Endothelial cell of umbilical vein (primary cell): Measurements from ENCODE around the gene CERCAM. TPM values are rescaled to one million over a fixed set of nuclear protein-coding genes. Genes with fewer than 3 reads are reported as not detected.

Source experiments
- BruUV-seq: library from RNA; stranded (reverse); fragments of 400-500 nt; replicated peaks from 2 replicates; lab custom pipeline; 2021; lab: Mats Ljungman, UMichigan
- CTCF ChIA-PET: fragments of 300-600, 350-600 bp; sonication (Branson Sonifier 250); formaldehyde crosslinking; loops from one replicate; lab custom pipeline; 2021; ENCODE audit warnings: antibody characterized with exemption, inconsistent platforms; lab: Charles Lee
- POLR2A ChIA-PET: fragments of 300-600, 350-600 bp; sonication (Branson Sonifier 250); formaldehyde crosslinking; loops from one replicate; lab custom pipeline; 2021; ENCODE audit warnings: antibody characterized with exemption, inconsistent platforms; lab: Charles Lee
- DNase-seq: peaks from one replicate; pipeline ENCODE4 v3.0.0-alpha.2; 2011; ENCODE audit warnings: low read depth, low spot score
- FAIRE-seq: peaks from 2 replicates; lab custom pipeline; 2011; peaks lifted over from hg19 to GRCh38; lab: Jason Lieb, UNC
- H2AFZ ChIP-seq: 2 replicates; pipeline ENCODE4 v1.6.0; 2012; ENCODE audit warnings: low read depth, low read length, control low read depth, inconsistent platforms
- H3K27ac ChIP-seq: 2 replicates; pipeline ENCODE4 v1.5.1; 2011; ENCODE audit warnings: low read depth, mild to moderate bottlenecking, control low read depth, low read length, moderate library complexity; ENCODE audit not compliant: insufficient read depth
- H3K27me3 ChIP-seq, 2 experiments: 2 replicates each; pipeline versions ENCODE4 v1.6.0 to v1.6.1; 2011; ENCODE audit warnings: low read length in 2 of 2, mixed read lengths in 1 of 2; ENCODE audit not compliant: control insufficient read depth in 2 of 2, insufficient read depth in 2 of 2
- H3K36me3 ChIP-seq, 2 experiments: 2 replicates in 1 of 2; 3 replicates in 1 of 2; pipeline ENCODE4 v1.5.1; 2011; ENCODE audit warnings: low read length in 2 of 2, mild to moderate bottlenecking in 1 of 2, moderate library complexity in 1 of 2; ENCODE audit not compliant: control insufficient read depth in 2 of 2, insufficient read depth in 2 of 2; ENCODE audit errors: extremely low read depth in 1 of 2
- H3K4me1 ChIP-seq: 3 replicates; pipeline ENCODE4 v1.5.1; 2011; ENCODE audit warnings: mild to moderate bottlenecking, low read length; ENCODE audit not compliant: control insufficient read depth, insufficient read depth; ENCODE audit errors: extremely low read depth
- H3K4me2 ChIP-seq: 2 replicates; pipeline ENCODE4 v1.6.1; 2011; ENCODE audit warnings: low read length, control low read depth, mixed read lengths; ENCODE audit not compliant: insufficient read depth
- H3K4me3 ChIP-seq, 3 experiments: fragments of 200-600 bp in 1 of 3; sonication (generic), shearing (Covaris generic) in 1 of 3; replicated peaks in 1 of 3; 2 replicates each; pipeline ENCODE4 v1.5.1; 2011 to 2016; ENCODE audit warnings: control low read depth in 3 of 3, low read length in 3 of 3, mild to moderate bottlenecking in 2 of 3, inconsistent platforms in 1 of 3, low read depth in 1 of 3, moderate library complexity in 1 of 3; ENCODE audit not compliant: insufficient read depth in 1 of 3
- H3K79me2 ChIP-seq: 2 replicates; pipeline ENCODE4 v1.6.0; 2012; ENCODE audit warnings: low read length, inconsistent platforms; ENCODE audit not compliant: control insufficient read depth, insufficient read depth
- H3K9ac ChIP-seq: replicated peaks from 2 replicates; pipeline ENCODE3; 2011; ENCODE audit warnings: low read length, control low read depth; ENCODE audit not compliant: insufficient read depth; ENCODE audit errors: extremely low read depth
- H3K9me1 ChIP-seq: replicated peaks from 3 replicates; pipeline ENCODE4 v1.6.0; 2011; ENCODE audit warnings: mild to moderate bottlenecking, low read length; ENCODE audit not compliant: control insufficient read depth, insufficient read depth; ENCODE audit errors: extremely low read depth
- H3K9me3 ChIP-seq: replicated peaks from 2 replicates; pipeline ENCODE4 v1.5.1; 2012; ENCODE audit warnings: low read length, inconsistent platforms; ENCODE audit not compliant: control insufficient read depth, insufficient read depth
- H4K20me1 ChIP-seq: replicated peaks from 2 replicates; pipeline ENCODE3; 2011; ENCODE audit warnings: mild to moderate bottlenecking, low read length; ENCODE audit not compliant: control insufficient read depth, insufficient read depth; ENCODE audit errors: extremely low read depth
- CTCF ChIP-seq, 2 donors: IDR thresholded peaks; 1 replicate in 1 of 2; 2 replicates in 1 of 2; pipeline ENCODE4 v1.5.1; 2011; ENCODE audit warnings: low read length in 2 of 2, mild to moderate bottlenecking in 2 of 2, moderate library complexity in 2 of 2, control low read depth in 1 of 2, inconsistent platforms in 1 of 2, low read depth in 1 of 2; ENCODE audit not compliant: insufficient read depth in 1 of 2; ENCODE audit errors: extremely low read depth in 1 of 2
- EZH2 ChIP-seq: IDR thresholded peaks from 2 replicates; pipeline ENCODE4 v1.6.1; 2012; ENCODE audit warnings: borderline replicate concordance, low read depth, mild to moderate bottlenecking, moderate library complexity, low read length, inconsistent platforms; ENCODE audit not compliant: severe bottlenecking
- FOS ChIP-seq: IDR thresholded peaks from 2 replicates; pipeline ENCODE4 v1.6.1; 2011; ENCODE audit warnings: mild to moderate bottlenecking, low read length, moderate library complexity, borderline replicate concordance; ENCODE audit not compliant: insufficient read depth
- GATA2 ChIP-seq: IDR thresholded peaks from 2 replicates; pipeline ENCODE4 v1.7.0; 2011; ENCODE audit warnings: low read depth, mild to moderate bottlenecking, moderate library complexity, mixed read lengths, low read length; ENCODE audit not compliant: insufficient read length, insufficient read depth
- JUN ChIP-seq: IDR thresholded peaks from 2 replicates; pipeline ENCODE4 v1.6.1; 2011; ENCODE audit warnings: borderline replicate concordance, low read depth; ENCODE audit not compliant: insufficient read length, insufficient read depth
- MAX ChIP-seq: IDR thresholded peaks from 2 replicates; pipeline ENCODE4 v1.6.1; 2011; ENCODE audit not compliant: insufficient read depth, insufficient read length
- MYC ChIP-seq: IDR thresholded peaks from one replicate; pipeline ENCODE4 v1.6.1; 2011; ENCODE audit warnings: mild to moderate bottlenecking, low read depth, low read length
- POLR2A ChIP-seq: IDR thresholded peaks from 2 replicates; pipeline ENCODE4 v1.6.1; 2012; ENCODE audit warnings: low read depth, mild to moderate bottlenecking, control low read depth, low read length
- POLR2AphosphoS5 ChIP-seq: IDR thresholded peaks from 2 replicates; pipeline ENCODE4 v1.6.1; 2012; ENCODE audit warnings: low read depth, mild to moderate bottlenecking, control low read depth, low read length, moderate library complexity; ENCODE audit not compliant: insufficient read depth
- dilution Hi-C: fragments of 300-500 bp; cut with MboI; formaldehyde crosslinking; loops from one replicate; pipeline ENCODE4 v1.15.0; 2019; ENCODE audit warnings: low sequenced_read_pairs; ENCODE audit not compliant: extremely low pct_ligation_motif_present
- intact Hi-C: fragments of 100-400 bp; cut with micrococcal nuclease; formaldehyde crosslinking; loops from one replicate; pipeline ENCODE4 v1.10.0; 2022
- polyA plus RNA-seq, 4 experiments: library from polyadenylated mRNA; depleted of rRNA in 3 of 4; stranded (reverse) in 3 of 4; unstranded in 1 of 4; fragments of >200 nt; gene quantifications; 2 replicates each; pipeline versions ENCODE4 v1.2.1 to v1.2.3, GENCODE V29; 2011 to 2012; ENCODE audit warnings: missing spikeins in 1 of 4
- total RNA-seq: library from RNA; stranded (reverse); gene quantifications from 2 replicates; pipeline ENCODE4 v1.2.3, GENCODE V29; 2021

CERCAM gene
- total and polyA plus RNA-seq, 2 donors (not counting 3 experiments of a cell fraction or from before 2014, with no cell fraction given): 47.9 to 77.8 TPM

- CTCF ChIA-PET: no interaction called here
- DNase-seq (no peak), FAIRE-seq (no peak)
- H3K36me3 ChIP-seq: no peaks in the 10 kb centered on the region
- H3K4me1 ChIP-seq: no peaks in the 10 kb centered on the region
- H3K9ac ChIP-seq: no peak overlapping the region
- POLR2A ChIA-PET: no interaction called here
- dilution Hi-C loops (no loop called here), intact Hi-C loops (no loop called here)
- no peaks in the 10 kb centered on the region for H4K20me1 ChIP-seq
- no peaks in the 10 kb centered on the region for H3K79me2 ChIP-seq
- no peaks in the 10 kb centered on the region for H3K9me1 ChIP-seq
- no peak overlapping the region for H3K4me2 ChIP-seq
- no peaks in the 10 kb centered on the region for H3K9me3 ChIP-seq
- no peak overlapping the region for H3K27ac ChIP-seq
- TF ChIP-seq POLR2AphosphoS5: no peak
- TF ChIP-seq EZH2: no peak
- TF ChIP-seq JUN: no peak
- TF ChIP-seq POLR2A: no peak
- no peak for TF ChIP-seq MYC
- no peak for TF ChIP-seq CTCF (IDR thresholded peaks at IDR 0.05; ENCODE audit: extremely low read depth in 1 of 2, insufficient read depth in 1 of 2, low read depth in 1 of 2, low read length in 2 of 2)
- TF ChIP-seq FOS: no peak
- no peak for TF ChIP-seq GATA2
- TF ChIP-seq MAX: no peak
- peak overlapping the region; percentile 29 for H2AFZ ChIP-seq
- H3K4me3 ChIP-seq: no peak overlapping the region
- H3K27me3 ChIP-seq: no peaks in the 10 kb centered on the region
- no TSS peak for BruUV-seq
These were observed 14.9 kb upstream of the CERCAM start for GRCh38 chr9:128405780-128406171.
